HG03159 (cell line): Measurements from ENCODE around the gene TTLL11.

Source experiments
- ATAC-seq: cut with Tn5 transposase; IDR thresholded peaks from one replicate; pipeline ENCODE4 v1.9.1; 2021; ENCODE audit warnings: mild to moderate bottlenecking, moderate library complexity; ENCODE audit not compliant: unreplicated experiment

The TTLL11 gene

GRCh38 chr9:121838746-121839669 lies 254.1 kb downstream of the TTLL11 start:
- ATAC-seq, result no peak

- no peak for ATAC-seq
These were observed 255.8 kb downstream of the TTLL11 start for GRCh38 chr9:121837113-121837961.

- no peak for ATAC-seq
These were observed 256.7 kb downstream of the TTLL11 start for GRCh38 chr9:121836366-121836885.

GRCh38 chr9:121835587-121836365 lies 257.3 kb downstream of the TTLL11 start:
- ATAC-seq, result no peak

- ATAC-seq, result no peak
These were observed 260.0 kb downstream of the TTLL11 start for GRCh38 chr9:121833061-121833460.

- no peak for ATAC-seq
These were observed 261.2 kb downstream of the TTLL11 start for GRCh38 chr9:121831869-121832268.

GRCh38 chr9:121830441-121831140 lies 262.5 kb downstream of the TTLL11 start:
- no peak for ATAC-seq

- no peak for ATAC-seq
These were observed 265.7 kb downstream of the TTLL11 start for GRCh38 chr9:121827251-121827967.

- ATAC-seq, result no peak
These were observed 266.4 kb downstream of the TTLL11 start for GRCh38 chr9:121826711-121827110.

GRCh38 chr9:121825031-121825691 lies 267.9 kb downstream of the TTLL11 start:
- ATAC-seq, result no peak

- no peak for ATAC-seq
These were observed 268.5 kb downstream of the TTLL11 start for GRCh38 chr9:121824651-121825030.

GRCh38 chr9:121823451-121824169 lies 269.5 kb downstream of the TTLL11 start:
- no peak for ATAC-seq

GRCh38 chr9:121822093-121823085 lies 270.7 kb downstream of the TTLL11 start:
- ATAC-seq, result no peak

- ATAC-seq, result no peak
These were observed 271.8 kb downstream of the TTLL11 start for GRCh38 chr9:121821326-121821725.

GRCh38 chr9:121820286-121821005 lies 272.7 kb downstream of the TTLL11 start:
- ATAC-seq, result no peak

- ATAC-seq, result no peak
These were observed 273.5 kb downstream of the TTLL11 start for GRCh38 chr9:121819428-121820231.
